Right ventricle myocardium superior (tissue), 1 donor: ENCODE data around the gene MYMK. TPM values are rescaled to one million over a fixed set of nuclear protein-coding genes. Genes with fewer than 3 reads are reported as not detected.

Source experiments
- ATAC-seq: fragments of 200-7000 bp; cut with Tn5 transposase; one replicate; pipeline ENCODE4 v1.9.1; 2020; ENCODE audit warnings: mild to moderate bottlenecking; ENCODE audit not compliant: poor library complexity
- DNase-seq: peaks from one replicate; pipeline ENCODE4 v3.0.0-alpha.2; 2020
- intact Hi-C: fragments of 100-400 bp; cut with DNase I; formaldehyde crosslinking; loops from one replicate; pipeline ENCODE4 v1.11.2; 2022
- total RNA-seq: library from RNA; stranded (reverse); fragmentation: NEBNext Ultra II Directional; extraction: Animal tissue kit (Norgen Biotek cat#: 25700); gene quantifications from one replicate; pipeline ENCODE4 v1.2.1, GENCODE V29; 2021
- donor health status: DM: no; HTN: yes; CAD: no; lungs with severe emphysema.

The MYMK gene
- total RNA-seq, 1 donor from 2014 or later: not detected

DNA sequence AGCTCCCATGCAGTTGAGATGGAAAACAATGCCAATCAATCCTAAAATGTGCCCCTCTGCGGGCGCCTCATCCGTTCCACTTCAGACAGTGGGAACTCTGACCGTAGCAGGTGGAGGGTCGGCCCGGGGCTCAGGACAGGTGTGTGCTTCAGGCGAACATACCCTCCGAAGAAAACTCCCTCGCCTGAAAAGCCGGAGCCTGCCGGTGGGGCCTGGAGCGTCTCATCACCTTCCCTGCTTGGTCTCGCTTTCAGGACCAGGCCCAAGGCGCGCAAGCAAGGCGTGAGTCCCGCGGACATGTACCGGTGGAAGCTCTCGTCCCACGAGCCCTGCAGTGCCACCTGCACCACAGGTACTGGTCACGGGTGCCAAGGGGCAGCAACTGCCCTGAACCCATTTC is 36.2 kb upstream of the MYMK start:
- no peak for DNase-seq
- intact Hi-C loops: no loop called here
- ATAC-seq: no peak

DNA sequence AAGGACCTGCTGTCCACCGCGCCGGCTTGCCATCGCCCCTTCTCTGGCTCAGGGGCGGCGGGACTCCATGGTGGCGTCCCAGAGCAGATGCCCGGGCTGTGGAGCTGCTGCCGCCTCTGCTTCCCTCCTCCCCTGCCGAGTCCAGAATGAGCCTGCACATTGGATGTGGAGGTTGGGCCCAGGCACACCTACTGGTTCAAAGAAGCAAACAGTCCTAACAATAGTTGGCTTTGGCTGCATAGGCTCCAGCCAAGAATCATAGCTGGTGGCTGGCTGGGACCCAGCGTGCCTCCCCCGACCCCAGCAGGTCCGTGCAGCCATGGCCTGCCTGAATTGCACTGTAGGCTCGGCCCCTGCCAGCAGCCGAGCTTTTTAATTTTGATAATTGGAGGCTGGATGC is 35.6 kb upstream of the MYMK start:
- DNase-seq: peak; percentile 69
- intact Hi-C loops: no loop called here
- ATAC-seq: peak; percentile 55

DNA sequence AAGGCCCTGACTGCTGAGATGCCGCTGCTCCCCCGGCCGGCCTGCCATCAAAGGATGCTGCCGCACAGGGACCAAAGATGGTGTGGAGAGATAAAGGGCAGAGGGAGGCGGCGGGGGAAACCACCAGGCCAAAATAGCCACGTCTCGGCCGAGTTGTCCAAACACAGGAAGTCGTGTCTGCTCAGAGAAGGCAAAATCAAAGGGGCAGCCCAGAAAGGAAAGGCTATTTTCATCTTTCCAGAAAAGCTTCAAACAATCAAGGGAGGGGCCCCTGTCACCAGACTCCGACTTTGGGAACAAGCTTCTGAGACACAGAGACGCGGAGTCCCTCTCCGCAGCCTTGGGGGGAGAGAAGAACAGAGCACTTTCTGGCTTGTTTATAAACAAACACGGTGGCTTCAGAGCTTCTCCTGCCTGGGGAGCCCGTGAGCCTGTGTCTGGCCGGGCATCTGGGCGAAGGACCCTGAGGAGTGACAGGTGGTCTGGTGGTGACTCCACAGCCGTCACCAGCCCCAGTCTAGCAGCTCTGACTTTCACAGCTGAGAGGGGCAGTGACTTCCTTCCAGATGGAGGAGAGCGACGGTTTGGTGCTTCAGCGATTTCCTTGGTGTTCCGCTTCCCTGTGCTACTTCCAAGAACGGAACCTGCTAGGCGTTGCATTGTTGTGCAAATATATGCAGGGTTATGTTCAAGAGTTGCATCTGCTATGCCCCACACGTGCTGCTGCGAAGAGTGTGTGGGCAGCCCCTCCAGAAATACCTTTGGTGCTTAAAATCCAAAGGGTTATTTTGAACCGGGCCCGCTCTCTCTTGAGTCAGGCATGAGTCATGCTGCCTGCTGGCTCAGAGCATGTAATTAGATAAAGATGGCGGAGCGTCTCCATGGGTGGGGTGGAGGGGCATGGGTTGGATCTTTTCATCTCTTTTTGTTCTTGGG is 33.7 kb upstream of the MYMK start:
- peak; percentile 54 for ATAC-seq
- no peak for DNase-seq
- intact Hi-C loops: no loop called here

DNA sequence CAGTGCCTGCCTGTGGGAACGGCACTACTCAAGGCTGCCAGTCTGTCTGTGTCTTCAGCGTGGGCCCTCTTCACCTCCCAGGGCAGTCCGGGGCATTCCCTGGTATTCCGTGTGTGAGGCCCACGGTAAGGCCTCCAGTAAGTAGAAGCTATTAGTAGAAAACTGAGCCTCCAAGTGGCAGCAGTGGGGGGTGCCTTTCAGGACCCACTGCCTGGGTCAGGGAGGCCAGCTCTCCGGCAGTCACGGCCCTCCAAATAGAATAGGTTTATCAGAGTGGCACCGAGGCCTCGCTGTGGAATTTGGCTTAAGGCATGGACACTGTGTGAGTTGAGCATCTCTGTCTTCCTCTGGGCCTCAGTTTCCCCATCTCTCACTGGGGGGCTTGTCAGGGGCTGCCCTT is 32.8 kb upstream of the MYMK start:
- ATAC-seq (no peak), DNase-seq (no peak)
- intact Hi-C loops: no loop called here

DNA sequence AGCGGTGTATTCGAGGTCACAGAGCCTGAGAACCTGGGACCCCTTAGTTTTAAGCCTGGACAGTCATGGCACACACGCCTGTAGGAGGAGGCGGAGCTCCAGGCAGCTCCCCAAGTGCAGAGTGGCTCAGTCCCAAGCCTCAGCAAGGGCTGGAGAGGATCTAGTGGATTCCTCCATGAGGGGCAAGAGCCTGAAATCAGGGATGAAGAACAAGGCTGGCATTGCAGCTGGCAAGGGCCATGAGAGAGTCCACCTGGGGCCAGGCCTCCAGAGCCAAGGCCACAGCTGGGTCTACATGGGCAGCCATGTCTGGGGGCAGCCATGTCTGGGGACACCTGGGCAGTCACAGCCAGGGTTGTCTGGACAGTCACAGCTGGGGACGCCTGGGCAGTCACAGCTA is 31.6 kb upstream of the MYMK start:
- ATAC-seq: no peak
- no peak for DNase-seq
- intact Hi-C loops: no loop called here

DNA sequence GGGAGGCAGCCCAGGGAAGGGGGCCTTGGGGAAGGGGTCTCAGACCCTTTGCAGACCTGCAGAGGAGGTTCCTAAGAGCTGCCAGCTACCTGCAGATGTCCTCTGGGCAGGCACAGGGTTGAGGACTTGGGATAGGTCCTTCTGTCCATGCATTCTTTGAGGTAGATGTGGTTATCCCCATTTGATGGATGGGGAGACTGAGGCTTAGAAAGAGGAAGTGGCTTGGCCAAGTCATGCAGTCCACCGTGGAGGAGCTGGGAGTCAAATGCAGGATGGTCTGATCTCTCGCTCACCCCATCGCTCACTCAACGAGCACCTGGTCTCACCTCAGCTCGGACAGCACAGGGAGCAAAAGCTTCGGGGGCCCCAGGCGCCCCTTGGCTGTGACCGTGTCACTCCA is 30.0 kb upstream of the MYMK start:
- DNase-seq: no peak
- intact Hi-C loops: no loop called here
- no peak for ATAC-seq

DNA sequence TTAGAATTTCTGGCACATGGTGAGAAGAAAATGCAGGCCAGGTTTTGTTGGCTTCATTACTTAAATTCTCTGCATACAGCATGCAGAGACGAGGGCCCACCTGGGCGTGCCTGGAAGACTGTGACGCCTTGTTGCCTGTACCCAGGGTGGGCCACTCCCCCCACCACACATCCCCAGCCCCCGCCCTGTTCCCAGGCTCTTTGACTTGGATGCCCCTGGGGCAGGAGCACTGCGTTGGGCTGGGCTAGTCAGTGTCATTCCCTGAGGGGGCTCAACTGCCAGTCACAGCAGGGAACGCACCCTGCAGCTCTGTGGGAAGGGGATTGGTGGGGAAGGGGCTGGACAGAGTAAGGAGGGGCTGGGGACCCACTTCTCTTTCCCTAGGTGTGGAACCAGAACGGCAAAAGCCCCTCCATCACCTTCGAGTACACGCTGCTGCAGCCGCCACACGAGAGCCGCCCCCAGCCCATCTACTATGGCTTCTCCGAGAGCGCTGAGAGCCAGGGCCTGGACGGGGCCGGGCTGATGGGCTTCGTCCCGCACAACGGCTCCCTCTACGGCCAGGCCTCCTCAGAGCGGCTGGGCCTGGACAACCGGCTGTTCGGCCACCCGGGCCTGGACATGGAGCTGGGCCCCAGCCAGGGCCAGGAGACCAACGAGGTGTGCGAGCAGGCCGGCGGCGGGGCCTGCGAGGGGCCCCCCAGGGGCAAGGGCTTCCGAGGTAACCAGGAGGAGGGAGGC is 29.4 kb upstream of the MYMK start:
- ATAC-seq (no peak), DNase-seq (no peak)
- intact Hi-C loops: no loop called here

DNA sequence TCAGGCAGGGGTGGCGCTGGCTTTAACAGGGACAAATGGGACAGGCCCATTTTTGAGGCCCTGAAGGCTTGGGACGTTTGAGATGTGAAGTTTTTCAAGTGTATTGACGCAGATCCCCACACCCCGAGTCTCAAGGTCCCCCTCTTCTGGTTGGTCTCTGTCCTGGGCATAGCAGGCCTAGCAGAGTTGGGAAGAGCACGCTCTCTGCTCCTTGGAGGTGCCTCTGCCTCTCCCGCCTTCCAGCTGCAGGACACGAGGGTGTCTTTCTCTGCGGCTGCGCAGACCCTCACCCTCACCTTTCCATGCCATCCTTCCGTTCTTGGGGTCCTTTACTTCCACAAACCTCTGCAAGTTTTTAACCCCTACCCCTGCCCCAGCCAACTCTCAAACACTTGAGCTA is 28.4 kb upstream of the MYMK start:
- no peak for ATAC-seq
- no peak for DNase-seq
- intact Hi-C loops: no loop called here

DNA sequence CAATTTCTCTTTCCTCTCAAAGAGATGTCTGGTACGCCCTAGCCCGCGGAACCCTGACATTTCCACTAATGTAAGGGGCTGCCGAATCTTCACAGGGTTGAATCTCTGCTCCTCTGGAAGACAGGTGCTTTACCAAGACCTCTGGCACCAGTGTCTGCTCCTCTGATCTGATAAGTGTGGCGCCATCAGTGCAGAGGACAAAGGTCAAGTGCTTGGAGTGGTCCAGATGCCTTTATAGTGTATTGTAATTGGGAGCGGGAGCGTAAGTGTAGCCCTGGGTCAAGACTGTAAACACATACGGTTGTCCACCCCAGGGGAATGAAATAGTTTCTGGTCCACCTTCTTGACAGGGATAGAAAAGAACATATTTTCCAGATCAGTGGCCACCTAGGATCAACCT is 27.5 kb upstream of the MYMK start:
- intact Hi-C loops: no loop called here
- DNase-seq (no peak), ATAC-seq (no peak)

DNA sequence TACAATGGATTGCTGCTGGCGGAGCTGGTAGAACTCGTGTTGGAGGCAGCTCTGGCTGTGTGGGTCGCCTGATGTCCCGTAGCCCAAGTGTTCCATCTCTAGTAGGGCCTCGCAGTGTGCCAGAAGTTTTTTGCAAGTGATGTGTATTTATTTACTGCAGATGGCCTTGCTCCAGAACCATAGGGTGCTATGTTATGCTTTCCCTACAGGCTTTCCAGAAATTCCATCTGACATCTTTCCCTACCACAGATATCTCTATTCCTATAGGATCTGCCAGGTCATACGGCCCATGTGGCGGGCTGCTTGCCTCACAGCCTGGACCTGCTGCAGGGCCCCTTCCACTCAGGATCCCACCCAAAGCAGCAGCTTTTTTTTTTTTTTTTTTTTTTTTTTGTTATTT is 26.7 kb upstream of the MYMK start:
- ATAC-seq (no peak), DNase-seq (no peak)
- intact Hi-C loops: no loop called here

DNA sequence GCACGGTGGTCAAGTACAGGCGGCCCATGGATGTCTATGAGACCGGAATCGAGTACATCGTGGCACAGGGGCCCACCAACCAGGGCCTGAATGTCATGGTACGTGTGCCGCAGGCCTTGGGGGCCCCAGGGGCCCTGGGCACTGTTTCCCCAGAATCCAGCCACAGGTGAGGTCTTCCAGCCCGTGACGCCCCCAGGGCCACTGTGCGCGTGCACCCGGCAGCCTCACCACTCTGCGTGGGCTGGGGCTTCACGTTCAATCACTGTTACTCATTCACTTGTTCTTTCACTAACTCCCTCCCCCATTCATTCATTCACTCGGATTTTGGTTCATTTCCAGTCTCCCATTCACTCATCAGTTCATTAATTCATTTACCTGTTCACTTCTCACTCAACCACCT is 22.4 kb upstream of the MYMK start:
- ATAC-seq (no peak), DNase-seq (no peak)
- intact Hi-C loops: no loop called here

DNA sequence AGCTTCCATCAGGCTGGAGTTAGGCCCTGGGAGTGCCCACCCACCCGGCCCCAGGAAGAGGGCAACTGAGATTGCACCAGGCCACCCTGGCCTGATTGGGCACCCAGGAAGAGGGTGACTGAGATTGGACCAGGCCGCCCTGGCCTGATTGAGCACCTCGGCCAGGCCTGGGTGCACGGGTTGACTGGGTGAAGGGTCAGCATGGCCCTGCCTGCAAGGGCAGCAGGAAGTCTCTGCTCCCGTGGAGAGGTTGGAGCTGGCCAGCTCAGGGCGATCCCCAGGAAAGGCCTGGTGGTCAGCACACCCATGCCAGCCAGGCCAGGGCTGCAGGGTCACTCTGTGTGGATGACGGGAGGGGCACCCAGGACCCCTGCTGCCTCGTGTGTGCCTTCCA is 21.5 kb upstream of the MYMK start:
- no peak for DNase-seq
- ATAC-seq: peak; percentile 13
- intact Hi-C loops: no loop called here

DNA sequence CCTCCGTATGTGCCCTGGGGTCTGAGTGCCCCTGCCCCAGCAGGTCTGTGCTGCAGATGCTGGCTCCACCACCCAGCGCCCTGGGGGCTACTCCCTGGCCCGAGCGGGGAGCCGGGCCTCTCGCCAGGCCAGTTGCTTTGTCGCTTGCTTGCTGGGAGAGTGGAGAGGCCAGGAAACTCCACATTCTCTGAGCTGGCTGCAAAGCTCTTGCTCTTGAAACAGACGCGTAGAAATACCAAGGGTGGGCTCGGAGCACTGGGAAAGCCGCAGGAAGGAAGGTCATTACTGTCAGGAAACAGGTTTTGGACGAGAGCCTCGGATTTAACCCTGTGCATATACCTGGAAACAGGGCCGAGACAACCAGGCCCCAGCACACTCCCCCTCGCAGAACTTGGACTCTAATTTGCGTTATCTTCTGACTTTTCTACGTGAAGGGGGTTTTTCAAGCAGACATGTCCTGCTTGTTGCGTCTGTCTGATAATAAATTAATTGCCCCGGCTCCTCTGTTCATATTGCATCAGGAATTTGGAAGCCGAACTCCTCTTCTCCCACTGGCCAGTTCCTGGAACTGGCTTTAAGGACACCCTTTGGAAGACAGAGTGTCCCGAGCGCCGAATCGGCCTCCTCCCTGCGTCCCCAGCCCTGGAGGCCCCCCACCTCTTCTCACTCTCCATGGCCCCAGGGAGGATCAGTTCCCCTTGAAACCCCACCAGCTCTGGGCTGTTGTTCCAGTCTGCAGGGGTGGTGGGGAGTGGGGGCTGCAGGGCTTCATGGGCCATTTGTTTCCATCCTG is 20.9 kb upstream of the MYMK start:
- intact Hi-C loops: no loop called here
- DNase-seq (peak; percentile 70), ATAC-seq (peak; percentile 67)

DNA sequence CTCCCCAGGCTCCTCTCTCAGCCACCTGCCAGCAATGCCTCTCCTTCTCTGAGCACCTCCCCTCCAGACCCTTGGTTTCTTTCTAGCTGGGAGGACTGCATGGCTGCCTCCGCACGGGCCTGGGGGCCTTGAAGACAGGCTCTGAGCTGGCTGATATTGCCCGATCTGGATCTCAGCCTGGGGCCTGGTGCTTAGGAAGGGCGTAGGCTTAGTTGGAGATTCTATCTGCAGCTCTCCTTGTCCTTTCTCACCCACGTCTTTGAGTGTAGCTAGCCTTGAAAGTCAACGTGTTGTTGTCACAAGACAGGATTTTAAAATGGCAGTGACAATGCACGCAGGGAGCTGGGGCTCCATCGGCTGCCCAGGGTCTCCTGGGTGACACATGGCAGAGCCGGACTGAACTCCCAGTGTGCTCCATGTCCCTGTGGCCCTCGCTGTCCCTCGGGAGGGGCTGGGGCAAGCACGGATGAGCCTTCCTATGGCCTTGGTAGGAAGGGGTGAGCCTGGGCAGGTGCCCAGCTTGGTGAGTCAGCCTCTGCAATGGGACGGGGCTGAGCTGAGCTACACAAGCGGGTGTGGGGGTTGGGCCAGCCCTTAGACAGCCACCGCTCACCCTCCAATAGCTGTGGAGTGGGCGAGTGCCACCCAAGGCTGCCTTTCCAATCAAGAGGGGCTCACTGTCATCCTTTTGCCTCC is 19.2 kb upstream of the MYMK start:
- intact Hi-C loops: no loop called here
- DNase-seq: no peak
- no peak for ATAC-seq

DNA sequence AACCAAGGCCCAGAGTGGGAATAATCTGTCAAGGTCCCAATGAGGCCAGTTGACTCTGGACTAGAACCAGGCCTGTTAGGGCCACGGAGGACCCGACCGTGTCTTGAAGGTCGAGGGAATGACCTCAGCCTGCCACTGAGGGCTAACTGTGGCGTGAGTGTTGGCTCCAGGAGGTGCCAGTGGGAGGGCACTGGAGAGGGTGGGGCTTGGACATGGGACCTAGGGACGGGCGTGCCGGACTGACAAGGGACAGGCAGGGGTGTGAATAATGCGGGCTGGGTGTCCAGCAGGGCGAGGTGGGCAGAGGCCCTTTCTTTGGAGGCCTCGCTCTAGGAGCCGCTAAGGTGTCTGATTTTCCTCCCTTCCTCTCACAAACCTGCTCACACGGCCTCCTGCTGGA is 17.2 kb upstream of the MYMK start:
- DNase-seq: no peak
- intact Hi-C loops: no loop called here
- ATAC-seq: no peak

DNA sequence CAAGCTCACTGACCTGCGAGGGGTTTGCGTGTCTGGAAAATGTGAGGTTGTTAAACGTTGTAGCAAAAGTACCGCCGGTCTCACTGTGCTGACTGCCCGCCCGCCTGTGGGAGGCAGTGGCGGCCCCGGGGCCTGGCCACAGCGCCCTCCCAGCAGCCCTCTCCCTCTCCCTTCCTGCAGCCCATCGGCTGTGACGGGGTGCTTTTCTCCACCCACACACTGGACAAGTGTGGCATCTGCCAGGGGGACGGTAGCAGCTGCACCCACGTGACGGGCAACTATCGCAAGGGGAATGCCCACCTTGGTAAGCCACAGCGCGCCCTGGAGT is 15.9 kb upstream of the MYMK start:
- DNase-seq: no peak
- intact Hi-C loops: no loop called here
- ATAC-seq: no peak

DNA sequence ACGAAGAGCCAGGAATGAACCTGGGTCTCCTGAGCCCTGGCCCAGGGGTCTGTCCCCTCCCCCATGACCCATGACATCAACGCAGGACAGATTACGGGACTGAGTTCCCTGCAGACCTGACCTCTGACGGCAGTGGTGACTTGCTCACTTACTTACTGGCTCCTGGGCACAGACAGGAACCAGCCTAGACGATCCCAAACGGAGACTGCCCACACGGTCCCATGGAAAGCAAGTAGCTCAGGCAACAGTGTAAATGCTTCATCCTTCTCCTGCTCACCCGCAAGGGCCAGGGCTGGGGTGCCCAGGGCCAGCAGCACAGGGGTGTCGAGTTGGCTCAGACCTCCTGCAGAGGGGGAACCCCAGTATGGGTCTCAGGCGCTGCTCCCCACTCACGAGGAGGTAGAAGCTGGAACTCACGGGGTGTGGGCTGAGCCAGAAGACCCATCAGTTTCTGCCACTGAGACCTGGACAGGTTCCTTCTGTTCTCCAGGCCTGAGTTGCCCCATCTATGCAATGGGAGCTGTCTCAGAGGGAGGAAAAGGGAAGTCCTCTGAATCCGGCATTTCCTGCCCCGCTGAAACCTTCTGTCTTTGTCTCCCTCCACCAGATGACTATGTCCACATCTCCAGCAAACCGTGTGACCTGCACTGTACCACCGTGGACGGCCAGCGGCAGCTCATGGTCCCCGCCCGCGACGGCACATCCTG is 15.4 kb upstream of the MYMK start:
- no peak for DNase-seq
- ATAC-seq: no peak
- intact Hi-C loops: no loop called here
